Measurements from ENCODE around the gene PPDPF. TPM values are rescaled to one million over a fixed set of nuclear protein-coding genes. Genes with fewer than 3 reads are reported as not detected.
A peak's percentile ranks its signal among the peaks of the same experiment; 100 is the strongest.
"Not testable (repeated sequence)": the region's sequence is repeated elsewhere in the genome, so short reads cannot be mapped to it uniquely, and the experiment has no call there.

Gene PPDPF
- total RNA-seq, 2 donors from 2014 or later = 91.0 to 130 TPM

DNA sequence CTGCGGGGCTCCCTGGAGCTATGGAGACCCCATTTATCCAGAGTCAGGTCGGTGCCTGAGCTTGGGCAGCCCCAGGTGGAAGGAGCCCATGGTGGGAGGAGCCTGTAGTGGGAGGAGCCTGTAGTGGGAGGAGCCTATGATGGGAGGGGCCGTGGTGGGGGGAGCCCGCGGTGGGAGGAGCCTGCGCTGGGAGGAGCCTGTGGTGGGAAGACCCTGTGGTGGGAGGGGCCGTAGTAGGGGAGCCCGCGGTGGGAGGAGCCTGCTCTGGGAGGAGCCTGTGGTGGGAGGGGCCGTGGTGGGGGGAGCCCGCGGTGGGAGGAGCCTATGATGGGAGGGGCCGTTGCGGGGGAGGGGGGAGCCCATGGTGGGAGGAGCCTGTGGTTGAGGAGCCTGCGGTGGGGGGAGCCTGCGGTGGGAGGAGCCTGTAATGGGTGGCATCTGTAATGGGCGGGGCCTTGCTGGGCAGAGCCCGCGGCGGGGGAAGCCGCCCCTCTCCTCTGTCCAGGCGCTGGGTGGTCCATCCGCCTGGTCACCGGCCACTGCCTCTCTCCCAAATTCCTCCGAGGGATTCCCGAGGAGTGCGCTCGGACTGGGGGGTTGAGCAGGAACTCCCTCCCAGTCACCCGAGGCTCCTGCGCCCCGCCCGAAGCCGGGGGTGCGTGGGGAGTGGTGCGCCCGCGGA, 32.8 kb downstream of the PPDPF start:
- Mint-ChIP-seq H3K4me1 (ENCODE audit: low read depth) (peaks cover 18% of the 10 kb centered on the region), H3K27ac (no peak overlapping the region), H3K9me3 (no peaks in the 10 kb centered on the region), H3K36me3 (ENCODE audit: insufficient read depth in 2 of 2) (no peaks in the 10 kb centered on the region), H3K4me3 (peak overlapping the region; percentile 73 to 77), H3K27me3 (ENCODE audit: low read depth) (peaks cover 10% of the 10 kb centered on the region)
- ATAC-seq (replicated peaks in 1 of 2) (peak; percentile 71 to 76), DNase-seq (peak; percentile 93)

DNA sequence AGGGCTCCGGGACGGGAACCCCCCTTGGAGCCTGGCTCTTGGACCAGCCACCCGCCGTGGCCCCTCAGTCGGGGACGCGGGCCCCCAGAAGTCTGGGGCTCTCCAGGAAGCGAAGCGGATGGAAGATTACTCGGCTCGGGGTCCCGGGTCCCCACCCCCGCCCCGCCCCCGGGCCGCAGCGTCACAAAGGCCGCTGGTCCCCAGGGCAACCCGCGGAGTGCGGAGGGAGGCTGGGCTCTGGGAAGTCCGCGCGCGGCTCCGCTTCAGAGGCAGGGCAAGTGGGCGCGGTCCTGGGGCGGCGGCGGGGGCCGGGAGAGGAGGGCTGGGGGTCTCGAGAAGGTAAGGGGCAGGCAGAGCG, 33.3 kb downstream of the PPDPF start, which contains the start of gene FNDC11:
Gene FNDC11, plus strand, starts transcription at position 227 of the 358 bp plus-strand sequence. CDS start 1,505 bp downstream, outside the sequence.
- ATAC-seq (replicated peaks in 1 of 2) = peak; percentile 36 to 38
- Mint-ChIP-seq H3K4me1 (ENCODE audit: low read depth) (peaks cover 18% of the 10 kb centered on the region), H3K27ac (no peak within 1 kb of the TSS), H3K9me3 (no peaks in the 10 kb centered on the region), H3K4me3 (peak within 1 kb of the TSS; percentile 73 to 77), H3K36me3 (ENCODE audit: insufficient read depth in 2 of 2) (no peaks in the 10 kb centered on the region), H3K27me3 (ENCODE audit: low read depth) (peaks cover 10% of the 10 kb centered on the region)
- DNase-seq = peak; percentile 57 to 60

DNA sequence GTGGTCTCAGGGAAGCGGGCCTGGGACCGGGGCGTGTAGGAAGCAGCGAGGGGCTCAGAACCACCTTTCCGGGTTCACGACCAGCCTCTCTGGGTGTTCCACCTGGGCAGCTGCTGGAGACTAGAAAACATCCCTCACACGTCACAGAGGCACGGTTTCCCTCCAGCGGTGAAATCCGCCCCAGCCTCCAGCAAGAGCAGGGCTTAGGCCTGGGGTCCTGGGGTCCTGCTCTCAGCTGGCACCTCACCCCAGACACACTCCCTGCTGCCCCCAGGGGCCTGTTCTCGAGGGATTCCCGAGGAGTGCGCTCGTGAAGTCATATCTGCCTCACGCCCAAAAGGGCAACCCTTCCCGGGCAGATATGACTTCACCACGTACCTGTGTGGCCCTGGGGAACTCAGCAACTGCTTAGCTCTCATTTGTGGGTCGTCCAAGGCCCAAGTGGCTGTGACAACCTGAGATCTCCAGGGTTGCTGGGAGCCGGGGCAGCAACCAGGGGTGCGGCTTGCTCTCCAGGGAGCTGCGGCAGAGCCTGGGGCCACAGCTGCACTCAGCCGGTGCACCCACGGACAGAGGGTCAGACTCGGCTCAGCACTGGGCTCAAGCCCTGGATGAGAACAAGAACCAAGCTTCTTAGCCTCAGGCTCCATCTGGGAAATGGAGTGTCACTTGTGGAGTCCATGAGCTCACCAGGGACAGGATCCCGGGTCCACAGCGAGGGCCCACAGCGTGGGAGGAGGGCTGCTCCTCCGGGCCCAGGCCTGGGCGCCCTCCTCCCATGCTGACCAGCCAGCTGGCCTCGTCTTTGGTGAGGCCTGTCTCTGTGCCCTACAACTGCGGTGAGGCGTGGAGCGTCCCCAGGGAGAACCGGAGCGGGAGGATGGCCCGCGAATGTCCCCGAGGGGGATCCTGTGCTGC, 34.1 kb downstream of the PPDPF start:
- no peak for DNase-seq
- no peak overlapping the region for H3K27ac Mint-ChIP-seq
- H3K4me1 Mint-ChIP-seq (ENCODE audit: low read depth) = peaks cover 13% of the 10 kb centered on the region
- H3K27me3 Mint-ChIP-seq (ENCODE audit: low read depth) = peaks cover 6% of the 10 kb centered on the region
- H3K4me3 Mint-ChIP-seq = peak overlapping the region; percentile 56 to 73
- no peaks in the 10 kb centered on the region for H3K36me3 Mint-ChIP-seq (ENCODE audit: insufficient read depth in 2 of 2)
- no peaks in the 10 kb centered on the region for H3K9me3 Mint-ChIP-seq
- ATAC-seq (replicated peaks in 1 of 2) = no peak

DNA sequence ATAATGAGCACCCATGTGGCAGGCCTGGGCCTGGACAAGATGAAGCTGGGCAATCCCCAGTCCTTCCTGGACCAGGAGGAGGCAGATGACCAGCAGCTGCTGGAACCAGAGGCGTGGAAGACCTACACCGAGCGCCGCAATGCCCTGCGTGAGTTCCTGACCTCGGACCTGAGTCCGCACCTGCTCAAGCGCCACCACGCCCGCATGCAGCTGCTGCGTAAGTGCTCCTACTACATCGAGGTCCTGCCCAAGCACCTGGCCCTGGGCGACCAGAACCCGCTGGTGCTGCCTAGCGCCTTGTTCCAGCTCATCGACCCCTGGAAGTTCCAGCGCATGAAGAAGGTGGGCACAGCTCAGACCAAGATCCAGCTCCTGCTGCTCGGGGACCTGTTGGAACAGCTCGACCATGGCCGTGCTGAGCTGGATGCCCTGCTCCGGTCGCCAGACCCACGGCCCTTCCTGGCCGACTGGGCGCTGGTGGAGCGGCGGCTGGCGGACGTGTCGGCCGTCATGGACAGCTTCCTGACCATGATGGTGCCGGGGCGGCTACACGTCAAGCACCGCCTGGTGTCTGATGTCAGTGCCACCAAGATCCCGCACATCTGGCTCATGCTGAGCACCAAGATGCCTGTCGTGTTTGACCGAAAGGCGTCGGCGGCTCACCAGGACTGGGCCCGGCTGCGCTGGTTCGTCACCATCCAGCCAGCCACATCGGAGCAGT, 35.3 kb downstream of the PPDPF start:
- Mint-ChIP-seq H3K9me3 (no peaks in the 10 kb centered on the region), H3K36me3 (ENCODE audit: insufficient read depth in 2 of 2) (no peaks in the 10 kb centered on the region), H3K27me3 (ENCODE audit: low read depth) (peaks cover 4% of the 10 kb centered on the region), H3K4me3 (no peak overlapping the region), H3K4me1 (ENCODE audit: low read depth) (peaks cover 12% of the 10 kb centered on the region), H3K27ac (no peak overlapping the region)
- ATAC-seq (replicated peaks in 1 of 2) (no peak), DNase-seq (no peak)

DNA sequence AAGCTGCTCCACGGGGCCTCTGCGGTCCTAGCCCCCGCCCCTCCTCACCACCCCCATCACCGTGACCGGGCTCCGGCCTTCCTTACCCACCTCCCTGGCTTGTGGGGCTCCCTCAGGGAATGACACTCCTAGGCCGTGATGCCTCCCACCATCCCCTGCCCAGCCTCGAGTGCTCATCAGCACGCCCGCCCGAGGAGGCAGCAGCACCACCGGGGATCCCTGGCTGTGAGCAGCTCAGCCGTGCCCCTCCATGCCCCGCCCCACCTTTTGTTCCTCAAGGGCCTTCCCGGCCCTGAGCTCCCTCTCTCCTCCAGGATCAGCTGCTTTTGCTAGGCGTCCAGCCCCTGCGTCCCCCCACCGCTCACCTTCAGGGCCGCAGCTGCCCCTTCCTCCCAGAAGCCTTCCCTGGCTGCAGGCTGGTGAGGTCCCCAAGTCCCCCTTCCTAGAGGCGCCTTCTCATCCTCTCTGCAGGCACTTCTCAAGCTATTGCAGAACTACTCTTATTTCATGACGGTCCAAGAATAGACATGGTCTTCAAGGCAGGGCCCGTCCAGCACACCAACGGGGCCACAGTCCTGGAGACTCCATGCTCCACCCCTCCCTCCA, 36.4 kb downstream of the PPDPF start:
- Mint-ChIP-seq H3K27ac (no peak overlapping the region), H3K4me1 (ENCODE audit: low read depth) (peaks cover 12% of the 10 kb centered on the region), H3K36me3 (ENCODE audit: insufficient read depth in 2 of 2) (no peaks in the 10 kb centered on the region)

DNA sequence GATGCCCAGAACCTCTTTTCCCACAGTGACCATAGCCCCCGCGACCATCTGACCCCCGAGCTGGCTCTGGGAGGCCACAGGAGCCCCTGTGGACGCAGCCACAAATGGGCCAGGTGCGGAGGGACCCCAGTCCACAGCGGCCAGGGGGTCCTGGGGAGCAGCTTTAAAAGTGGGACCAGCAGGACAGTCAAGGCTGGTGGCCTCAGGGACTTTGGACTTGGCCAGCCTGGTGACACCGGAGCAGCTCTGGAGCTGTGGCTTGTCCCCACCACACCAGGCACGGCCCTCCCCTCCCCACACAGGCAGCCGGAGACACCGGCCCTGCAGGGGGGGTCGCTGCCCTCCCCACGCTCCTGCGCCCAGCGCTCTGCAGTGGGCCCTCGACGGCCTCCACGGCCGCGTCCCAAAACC, 36.9 kb downstream of the PPDPF start:
- Mint-ChIP-seq H3K4me1 (ENCODE audit: low read depth) (peaks cover 7% of the 10 kb centered on the region), H3K9me3 (no peaks in the 10 kb centered on the region), H3K36me3 (ENCODE audit: insufficient read depth in 2 of 2) (no peaks in the 10 kb centered on the region), H3K27me3 (ENCODE audit: low read depth) (no peaks in the 10 kb centered on the region), H3K4me3 (no peak overlapping the region), H3K27ac (no peak overlapping the region)
- ATAC-seq (replicated peaks in 1 of 2) (no peak), DNase-seq (no peak)

More for the DNA sequence above, 36.4 kb downstream of the PPDPF start:
- Mint-ChIP-seq H3K4me3 (no peak overlapping the region), H3K27me3 (ENCODE audit: low read depth) (no peaks in the 10 kb centered on the region), H3K9me3 (no peaks in the 10 kb centered on the region)
- ATAC-seq (replicated peaks in 1 of 2) (no peak), DNase-seq (no peak)

DNA sequence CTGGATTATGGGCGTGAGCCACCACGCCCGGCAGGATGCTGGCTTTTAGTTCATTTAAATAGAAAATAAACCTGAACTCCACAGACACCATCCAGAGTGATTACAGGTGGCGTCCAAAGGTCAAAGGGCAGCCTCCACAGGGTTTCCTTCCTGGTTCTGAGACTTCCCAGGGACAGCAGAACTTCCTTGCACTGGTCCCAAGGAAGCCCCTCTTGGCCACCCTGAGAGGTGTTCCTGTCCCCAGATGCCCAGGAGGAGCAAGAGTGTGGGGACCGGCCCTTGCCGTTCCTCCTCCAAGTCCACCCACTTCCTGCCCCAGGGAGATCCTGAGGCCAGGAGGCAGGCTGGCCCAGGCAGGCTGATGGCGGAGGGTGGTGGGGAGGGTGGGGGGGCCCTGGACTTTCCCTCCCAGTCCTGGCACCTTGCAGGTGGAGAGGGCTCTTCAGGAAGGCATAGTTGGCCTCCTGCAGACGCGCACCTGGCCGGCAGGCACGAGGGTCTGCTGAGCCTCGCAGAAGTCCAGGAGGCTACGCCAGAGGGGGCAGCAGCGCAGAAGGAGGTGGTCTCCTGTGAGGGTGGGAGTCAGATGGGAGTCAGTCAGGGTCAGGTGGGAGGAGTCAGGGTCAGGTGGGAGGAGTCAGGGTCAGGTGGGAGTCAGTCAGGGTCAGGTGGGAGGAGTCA, 38.4 kb downstream of the PPDPF start:
- Mint-ChIP-seq H3K9me3 (no peaks in the 10 kb centered on the region), H3K27ac (no peak overlapping the region), H3K4me1 (ENCODE audit: low read depth) (no peaks in the 10 kb centered on the region), H3K27me3 (ENCODE audit: low read depth) (no peaks in the 10 kb centered on the region), H3K36me3 (ENCODE audit: insufficient read depth in 2 of 2) (no peaks in the 10 kb centered on the region), H3K4me3 (no peak overlapping the region)
- peak in 1 of 2 donors; percentile 16 for ATAC-seq (replicated peaks in 1 of 2)
- DNase-seq = no peak

DNA sequence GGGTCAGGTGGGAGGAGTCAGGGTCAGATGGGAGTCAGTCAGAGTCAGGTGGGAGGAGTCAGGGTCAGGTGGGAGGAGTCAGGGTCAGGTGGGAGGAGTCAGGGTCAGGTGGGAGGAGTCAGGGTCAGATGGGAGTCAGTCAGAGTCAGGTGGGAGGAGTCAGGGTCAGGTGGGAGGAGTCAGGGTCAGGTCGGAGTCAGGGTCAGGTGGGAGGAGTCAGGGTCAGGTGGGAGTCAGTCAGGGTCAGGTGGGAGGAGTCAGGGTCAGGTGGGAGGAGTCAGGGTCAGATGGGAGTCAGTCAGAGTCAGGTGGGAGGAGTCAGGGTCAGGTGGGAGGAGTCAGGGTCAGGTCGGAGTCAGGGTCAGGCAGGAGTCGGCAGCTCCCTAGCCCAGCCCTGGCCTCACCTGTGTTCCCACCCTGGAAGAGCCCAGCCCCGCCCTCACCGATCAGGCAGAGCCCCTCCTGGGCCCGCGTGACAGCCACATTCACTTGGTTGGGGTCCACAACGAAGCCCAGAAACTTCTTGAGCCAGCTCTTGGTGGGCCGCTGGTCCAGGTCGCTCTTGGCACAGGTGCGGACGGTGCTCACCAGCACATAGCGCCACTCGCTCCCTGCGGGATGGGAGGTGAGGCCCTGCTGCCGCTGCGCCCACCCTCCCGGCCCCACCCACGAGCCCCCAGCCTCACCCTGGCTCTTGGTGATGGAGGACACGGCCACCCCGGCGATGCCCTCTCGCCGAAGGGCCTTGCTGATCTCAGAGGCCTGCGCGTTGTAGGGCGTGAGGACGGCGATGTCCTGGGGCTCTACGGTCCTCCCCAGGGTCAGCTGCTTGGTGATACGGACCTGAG, 39.1 kb downstream of the PPDPF start:
- H3K27me3 Mint-ChIP-seq (ENCODE audit: low read depth); H3K36me3 Mint-ChIP-seq (ENCODE audit: insufficient read depth in 2 of 2); H3K4me3 Mint-ChIP-seq; H3K27ac Mint-ChIP-seq; H3K4me1 Mint-ChIP-seq (ENCODE audit: low read depth); DNase-seq; H3K9me3 Mint-ChIP-seq: not testable (repeated sequence)
- peak; percentile 11 to 32 for ATAC-seq (replicated peaks in 1 of 2)

DNA sequence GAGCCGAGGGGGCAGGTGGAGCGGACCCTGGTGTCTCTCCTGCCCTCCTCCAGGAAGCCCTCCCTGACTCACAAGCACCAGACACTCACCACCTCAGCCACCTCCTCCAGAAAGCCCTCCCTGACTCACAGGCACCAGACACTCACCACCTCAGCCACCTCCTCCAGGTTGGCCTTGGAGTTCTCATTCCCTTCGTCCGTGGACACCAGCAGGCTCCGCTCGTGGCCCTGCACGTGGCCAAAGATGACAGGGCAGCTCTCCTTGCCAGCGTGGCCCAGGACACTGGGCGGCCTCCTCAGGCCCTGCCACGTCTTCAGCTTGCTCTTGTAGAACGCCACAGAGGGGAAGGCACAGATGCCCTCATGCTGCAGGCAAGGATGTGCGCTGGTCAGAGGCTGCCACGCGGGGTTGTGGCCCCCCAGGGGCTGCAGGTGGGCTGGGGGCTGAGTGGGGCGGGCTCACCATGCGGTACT, 39.8 kb downstream of the PPDPF start:
- H3K4me3 Mint-ChIP-seq = no peak overlapping the region
- peak in 1 of 2 donors; percentile 28 for ATAC-seq (replicated peaks in 1 of 2)
- no peaks in the 10 kb centered on the region for H3K9me3 Mint-ChIP-seq
- DNase-seq = no peak
- no peaks in the 10 kb centered on the region for H3K27me3 Mint-ChIP-seq (ENCODE audit: low read depth)
- no peaks in the 10 kb centered on the region for H3K4me1 Mint-ChIP-seq (ENCODE audit: low read depth)
- no peaks in the 10 kb centered on the region for H3K36me3 Mint-ChIP-seq (ENCODE audit: insufficient read depth in 2 of 2)
- no peak overlapping the region for H3K27ac Mint-ChIP-seq

DNA sequence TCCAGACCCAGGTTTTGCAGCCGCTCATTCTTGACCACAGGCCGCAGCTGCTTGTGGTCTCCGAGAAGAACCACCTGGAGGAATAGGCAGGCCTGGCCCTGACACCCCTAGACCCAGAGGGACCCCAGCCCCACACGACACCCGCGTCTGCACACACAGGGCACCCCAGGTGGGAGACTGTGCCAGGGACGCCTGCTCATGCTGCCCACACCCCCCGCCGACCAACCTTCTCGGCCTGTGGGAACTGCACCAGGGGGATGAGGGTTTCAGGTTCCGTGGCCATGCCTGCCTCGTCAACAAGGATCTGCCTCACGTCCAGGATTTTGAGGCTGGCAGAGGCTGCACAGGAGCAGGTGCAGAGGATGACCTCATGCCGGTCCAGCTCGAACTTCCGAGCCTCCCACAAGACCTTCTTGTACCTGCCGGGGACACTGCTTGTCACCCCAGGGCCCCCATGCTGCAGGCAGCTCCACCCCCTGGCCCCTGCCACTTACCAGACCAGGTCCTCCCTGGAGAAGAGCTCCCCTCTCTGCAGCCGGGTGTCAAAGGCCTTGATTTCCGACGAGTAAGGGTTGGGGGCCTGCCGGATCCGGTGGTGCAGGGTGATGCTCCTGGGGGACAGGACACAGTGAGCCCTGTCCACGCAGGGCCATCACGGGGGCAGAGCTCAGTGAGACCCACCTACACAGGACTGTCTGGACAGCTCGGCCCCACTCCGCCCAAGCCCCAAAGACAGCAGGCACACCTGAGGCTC, 40.5 kb downstream of the PPDPF start:
- no peaks in the 10 kb centered on the region for H3K36me3 Mint-ChIP-seq (ENCODE audit: insufficient read depth in 2 of 2)
- H3K4me3 Mint-ChIP-seq = no peak overlapping the region
- H3K9me3 Mint-ChIP-seq = no peaks in the 10 kb centered on the region
- ATAC-seq (replicated peaks in 1 of 2) (no peak), DNase-seq (no peak)
- no peak overlapping the region for H3K27ac Mint-ChIP-seq
- H3K4me1 Mint-ChIP-seq (ENCODE audit: low read depth) = no peaks in the 10 kb centered on the region
- H3K27me3 Mint-ChIP-seq (ENCODE audit: low read depth) = no peaks in the 10 kb centered on the region
